Midbrain (tissue), 1 donor: ENCODE data around the gene NAXD.
"Not testable (repeated sequence)": the region's sequence is repeated elsewhere in the genome, so short reads cannot be mapped to it uniquely, and the experiment has no call there.

Experiments
- DNase-seq: peaks from one replicate; lab custom pipeline; 2025; lab: John Stamatoyannopoulos, UW

The NAXD gene

DNA sequence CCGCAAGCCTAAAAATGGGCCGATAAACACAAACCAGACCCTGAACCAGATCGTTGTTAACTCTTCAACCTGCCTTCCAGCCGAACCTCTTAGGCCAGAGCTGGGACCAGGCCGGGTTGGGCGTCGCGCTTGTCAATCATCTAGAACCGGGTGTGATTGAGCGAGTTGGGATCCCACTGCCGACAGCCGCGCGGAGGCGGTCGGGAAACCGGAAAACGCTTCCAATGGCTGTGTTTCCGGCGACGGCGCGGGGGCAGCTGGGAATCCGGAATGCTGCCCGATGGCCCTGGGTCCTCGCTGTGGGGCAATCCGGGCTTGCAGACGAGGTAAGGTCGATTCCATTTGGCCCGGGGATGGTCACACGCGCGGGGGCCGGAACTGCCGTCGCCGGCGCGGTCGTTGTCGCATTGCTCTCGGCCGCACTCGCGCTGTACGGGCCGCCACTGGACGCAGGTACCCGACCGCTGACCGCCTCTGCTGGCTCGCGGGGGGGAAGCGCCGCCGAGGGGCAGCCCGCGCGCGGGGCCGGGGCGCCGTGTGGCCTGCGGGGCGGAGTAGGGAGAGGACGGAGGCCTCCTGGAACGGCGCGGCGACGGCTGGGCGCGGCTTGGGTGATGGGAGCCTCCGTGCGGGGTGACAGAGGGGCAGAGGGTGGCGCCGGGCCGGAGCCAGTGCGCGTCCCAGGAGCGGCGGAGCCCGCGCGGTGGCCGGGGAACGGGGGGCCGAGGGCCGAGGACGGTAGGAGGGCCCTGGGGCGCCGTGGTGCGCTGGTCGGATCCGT lies at the start of gene NAXD:
Gene NAXD, plus strand, starts transcription at position 224 of the 781 bp plus-strand sequence. Its CDS starts 57 bp downstream, at position 281.
- peak; percentile 95 for DNase-seq

- DNase-seq = no peak
Observed at GRCh38 chr13:110566171-110566570, 49.2 kb upstream of the NAXD start.

DNA sequence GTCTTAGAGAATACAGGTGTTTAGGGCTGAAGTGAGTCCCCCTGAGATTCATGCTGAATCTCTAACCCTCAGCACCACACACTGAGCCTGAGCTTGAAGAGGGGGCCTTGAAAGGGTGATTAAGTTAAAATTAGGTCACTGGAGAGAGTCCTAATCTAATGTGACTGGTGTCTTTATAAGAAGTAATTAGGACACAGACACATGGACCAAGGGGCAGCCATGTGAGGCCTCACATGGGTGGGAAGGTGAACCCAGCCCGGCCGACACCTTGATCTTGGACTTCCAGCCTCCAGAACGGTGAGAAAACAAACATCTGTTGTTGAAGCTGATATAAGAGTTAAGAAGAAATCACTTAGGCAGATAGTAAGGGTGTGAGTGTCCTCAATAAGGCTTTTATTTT lies 46.7 kb upstream of the NAXD start:
- no peak for DNase-seq

DNA sequence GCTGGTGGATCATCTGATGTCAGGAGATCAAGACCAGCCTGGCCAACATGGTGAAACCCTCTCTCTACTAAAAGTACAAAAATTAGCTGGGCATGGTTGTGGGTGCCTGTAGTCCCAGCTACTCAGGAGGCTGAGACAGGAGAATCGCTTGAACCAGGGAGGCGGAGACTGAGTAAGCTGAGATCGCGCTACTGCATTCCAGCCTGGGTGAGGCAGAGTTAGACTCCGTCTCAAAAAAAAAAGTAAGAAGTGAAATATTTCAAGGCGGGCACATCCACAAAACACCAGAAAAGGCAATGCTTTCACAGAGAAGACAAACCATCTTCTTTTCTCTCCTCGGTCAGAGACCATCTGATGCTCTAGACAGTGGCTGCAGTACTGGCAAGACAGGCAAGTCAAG lies 45.4 kb upstream of the NAXD start:
- not testable (repeated sequence) for DNase-seq

DNA sequence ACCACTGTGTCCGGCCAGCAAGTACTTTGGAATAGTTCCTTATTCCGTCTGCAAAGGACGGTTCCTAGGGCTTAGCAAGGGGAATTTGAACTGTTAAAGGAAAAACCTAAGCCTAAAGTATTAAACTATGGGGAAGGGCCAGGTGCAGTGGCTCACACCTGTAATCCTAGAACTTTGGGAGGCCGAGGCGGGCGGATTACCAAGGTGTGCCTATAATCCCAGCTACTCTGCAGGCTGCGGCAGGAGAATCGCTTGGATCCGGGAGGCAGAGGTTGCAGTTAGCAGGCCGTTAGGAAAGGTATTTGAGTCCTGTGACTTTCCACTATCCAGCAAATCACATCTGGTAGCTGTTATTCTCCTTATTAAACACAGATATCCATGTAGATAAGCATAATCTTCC lies 44.5 kb upstream of the NAXD start:
- no peak for DNase-seq

- DNase-seq = no peak
Observed at GRCh38 chr13:110571896-110572777, 43.2 kb upstream of the NAXD start.

DNA sequence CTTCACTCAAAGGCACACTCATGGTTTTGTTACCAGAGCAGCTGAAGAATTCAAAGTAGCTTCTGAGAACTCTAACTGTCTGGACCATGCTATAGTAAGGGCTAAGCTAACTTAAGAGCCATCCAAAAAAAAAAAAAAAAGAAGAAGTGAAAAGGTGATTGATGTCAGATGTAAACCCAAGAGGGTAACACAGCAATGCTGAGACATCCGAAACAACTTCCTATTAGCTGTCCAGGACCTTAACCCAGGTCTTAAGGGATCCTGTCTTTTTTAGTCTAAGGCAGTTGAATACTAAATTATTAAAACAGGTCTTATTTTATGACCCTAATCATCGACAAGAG lies 42.6 kb upstream of the NAXD start:
- no peak for DNase-seq

GRCh38 chr13:110574161-110574560 lies 41.2 kb upstream of the NAXD start:
- DNase-seq = no peak

- DNase-seq = no peak
Observed at GRCh38 chr13:110575322-110576069, 39.8 kb upstream of the NAXD start.

DNA sequence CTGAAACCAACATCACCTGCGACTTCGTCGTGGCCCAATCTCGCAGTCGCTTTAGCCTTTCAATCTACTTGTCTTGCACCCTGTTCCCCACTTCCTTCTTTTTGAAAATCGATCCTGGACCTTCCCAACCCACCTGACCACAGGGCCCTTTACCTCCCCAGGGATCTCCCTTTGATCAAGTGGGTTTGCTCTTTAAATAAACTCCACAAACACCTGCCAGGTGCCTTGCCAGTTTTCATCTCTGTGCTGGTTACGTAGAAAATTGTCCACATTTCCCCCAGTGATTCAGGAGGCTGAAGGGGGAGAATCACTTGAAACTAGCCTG lies 39.3 kb upstream of the NAXD start:
- no peak for DNase-seq

DNA sequence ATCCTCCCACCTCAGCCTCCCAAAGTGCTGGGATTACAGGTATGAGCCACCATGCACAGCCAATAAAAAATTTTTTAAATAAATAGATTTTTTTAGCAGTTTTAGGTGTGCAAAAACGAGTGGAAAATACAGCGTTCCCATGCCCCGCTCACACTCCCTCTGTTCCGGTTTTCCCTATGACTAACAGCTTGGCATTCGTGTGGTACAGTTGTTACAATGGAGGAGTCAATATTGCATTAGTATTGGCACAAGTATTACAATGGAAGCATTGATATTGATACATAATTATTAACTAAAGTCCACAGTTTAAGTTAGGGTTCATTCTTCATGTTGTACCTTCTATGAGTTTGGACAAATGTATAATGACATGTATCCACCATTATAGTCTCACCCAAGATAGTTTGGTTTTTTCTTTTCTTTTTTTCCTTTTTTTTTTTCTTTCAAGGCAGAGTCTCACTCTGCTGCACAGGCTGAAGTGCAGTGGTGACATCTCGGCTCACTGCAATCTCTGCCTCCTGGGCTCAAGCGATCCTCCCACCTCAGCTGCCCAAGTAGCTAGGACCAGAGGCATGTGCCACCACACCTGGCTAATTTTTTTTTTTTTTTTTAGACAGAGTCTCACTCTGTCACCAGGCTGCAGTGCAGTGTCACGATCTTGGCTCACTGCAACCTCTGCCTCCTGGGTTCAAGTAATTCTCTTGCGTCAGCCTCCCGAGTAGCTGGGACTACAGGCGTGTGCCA lies 38.4 kb upstream of the NAXD start:
- DNase-seq = no peak

DNA sequence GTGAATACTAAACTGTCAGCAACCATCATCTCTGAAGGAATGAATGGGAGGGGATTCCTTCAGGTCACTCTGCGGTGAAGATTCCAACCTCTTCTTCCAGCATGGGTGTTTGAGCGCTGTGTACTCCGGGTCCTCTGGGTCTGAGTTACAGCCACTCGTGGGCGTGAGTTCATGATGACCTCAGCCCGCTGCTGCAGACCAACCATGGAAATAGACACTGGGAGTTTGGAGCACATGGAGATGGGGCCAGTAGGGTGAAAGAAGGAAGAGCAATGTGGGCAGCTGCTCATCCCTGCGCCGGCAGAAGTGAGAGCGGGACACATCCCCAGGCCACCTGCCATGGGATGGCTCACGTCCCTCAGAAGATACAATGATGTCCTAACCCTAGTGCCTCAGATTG lies 37.0 kb upstream of the NAXD start:
- no peak for DNase-seq

DNA sequence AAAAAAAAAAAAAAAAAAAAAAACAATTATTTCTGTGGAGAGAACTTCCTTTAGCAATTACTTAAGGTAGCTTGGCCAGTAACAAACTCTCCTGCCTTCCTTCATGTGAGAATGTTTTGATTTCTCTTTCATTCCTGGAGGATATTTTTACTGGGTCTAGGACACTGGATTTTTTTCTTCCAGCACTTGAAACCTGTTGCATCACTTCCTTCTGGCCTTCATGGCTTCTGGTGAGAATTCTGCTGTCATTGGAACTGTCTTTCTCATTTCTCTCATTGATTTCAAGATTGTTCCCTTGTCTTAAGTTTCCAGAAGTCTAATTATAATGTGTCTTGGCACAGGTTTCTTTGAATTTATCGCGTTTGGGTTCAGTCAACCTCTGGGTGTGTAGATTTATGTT lies 34.5 kb upstream of the NAXD start:
- DNase-seq = no peak

GRCh38 chr13:110581506-110582185 lies 33.7 kb upstream of the NAXD start:
- no peak for DNase-seq

- no peak for DNase-seq
Observed at GRCh38 chr13:110582421-110582954, 32.9 kb upstream of the NAXD start.

DNA sequence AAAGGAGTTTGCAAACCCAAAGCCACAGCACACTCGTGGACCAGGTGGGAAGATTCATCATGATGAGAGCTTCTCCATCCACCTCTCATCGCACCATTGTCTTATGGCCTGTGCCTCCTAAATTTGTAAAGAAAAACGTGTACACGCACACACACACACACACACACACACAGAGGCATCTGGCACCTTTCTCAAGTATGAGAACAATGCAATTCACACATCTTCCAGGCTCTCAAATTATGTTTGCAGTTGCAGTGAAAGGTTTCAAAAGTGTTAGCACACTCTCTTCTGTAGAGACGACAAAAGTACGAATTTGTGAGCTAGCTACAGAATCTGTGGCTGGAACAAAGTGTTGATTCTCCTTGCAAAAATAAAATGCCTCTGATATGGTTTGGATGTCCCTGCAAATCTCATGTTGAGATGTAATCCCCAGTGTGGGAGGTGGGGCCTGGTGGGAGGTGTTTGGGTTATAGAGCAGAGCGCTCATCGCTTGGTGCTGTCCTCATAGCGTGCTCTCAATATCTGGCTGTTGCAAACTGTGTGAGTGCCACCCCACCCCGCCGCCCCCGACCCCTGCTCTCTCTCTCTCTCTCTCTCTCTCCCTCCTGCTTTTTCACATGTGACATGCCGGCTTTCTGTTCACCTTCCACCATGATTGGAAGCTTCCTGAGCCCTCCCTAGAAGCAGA lies 32.0 kb upstream of the NAXD start:
- no peak for DNase-seq

- DNase-seq = no peak
Observed at GRCh38 chr13:110589793-110590390, 25.5 kb upstream of the NAXD start.

DNA sequence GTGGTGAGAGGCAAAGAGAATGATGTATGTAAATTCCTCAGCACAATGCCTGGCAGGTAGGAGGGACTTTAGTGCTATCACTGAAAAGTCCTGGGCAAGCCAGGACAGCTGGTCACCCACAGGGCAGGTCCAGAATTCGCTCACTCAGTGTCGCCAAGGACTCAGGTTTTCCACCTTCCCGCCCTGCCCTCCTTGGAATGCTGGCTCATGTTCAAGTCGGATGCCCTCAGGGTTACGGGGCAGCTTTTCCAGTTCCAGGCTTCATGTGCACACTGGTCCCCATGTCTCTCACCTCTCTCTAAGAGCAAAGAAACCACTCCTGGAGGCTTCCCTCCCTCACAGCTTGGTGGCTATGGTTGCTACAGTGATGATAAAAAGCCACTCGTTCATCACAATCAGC lies 24.8 kb upstream of the NAXD start:
- DNase-seq = no peak

GRCh38 chr13:110592665-110593064 lies 22.7 kb upstream of the NAXD start:
- no peak for DNase-seq
